Activated naive CD8-positive, alpha-beta T cell treated with anti-CD3 and anti-CD28 coated beads, Interleukin-2, amount 50 U/mL, for 24 hours (primary cell): Measurements from ENCODE around the gene HTT-AS.

Experiments
- ATAC-seq: fragments of 150-1000 bp; cut with Tn5 transposase; one replicate; pipeline ENCODE4 v1.10.0; 2021
- DNase-seq: peaks from one replicate; pipeline ENCODE4 v3.0.0; 2021
- H3K27ac Mint-ChIP-seq: one replicate; pipeline ENCODE4 v1.8.0; 2021; ENCODE audit warnings: mild to moderate bottlenecking, mixed read lengths
- H3K27me3 Mint-ChIP-seq: one replicate; pipeline ENCODE4 v1.8.0; 2021; ENCODE audit warnings: mixed read lengths
- H3K36me3 Mint-ChIP-seq: one replicate; pipeline ENCODE4 v1.8.0; 2021; ENCODE audit warnings: low read depth, mixed read lengths
- H3K4me1 Mint-ChIP-seq: one replicate; pipeline ENCODE4 v1.8.0; 2021; ENCODE audit warnings: mixed read lengths
- H3K4me3 Mint-ChIP-seq: one replicate; pipeline ENCODE4 v1.8.0; 2021; ENCODE audit warnings: mild to moderate bottlenecking, moderate library complexity, mixed read lengths
- H3K9me3 Mint-ChIP-seq: one replicate; pipeline ENCODE4 v1.8.0; 2021; ENCODE audit warnings: mixed read lengths

HTT-AS gene

GRCh38 chr4:3047464-3048286 is 26.7 kb downstream of the HTT-AS start:
- peaks cover 7% of the 10 kb centered on the region for H3K9me3 Mint-ChIP-seq
- DNase-seq: peak; percentile 78
- peak overlapping the region; percentile 61 for H3K27ac Mint-ChIP-seq
- peak overlapping the region; percentile 57 for H3K4me3 Mint-ChIP-seq
- ATAC-seq: peak; percentile 98
- peaks cover 38% of the 10 kb centered on the region for H3K4me1 Mint-ChIP-seq
- H3K27me3 Mint-ChIP-seq: no peaks in the 10 kb centered on the region
- peaks cover 6% of the 10 kb centered on the region for H3K36me3 Mint-ChIP-seq

GRCh38 chr4:3046623-3047022 is 27.7 kb downstream of the HTT-AS start:
- Mint-ChIP-seq H3K4me3 (no peak overlapping the region), H3K27ac (no peak overlapping the region), H3K4me1 (peaks cover 48% of the 10 kb centered on the region), H3K9me3 (peaks cover 7% of the 10 kb centered on the region), H3K36me3 (peaks cover 6% of the 10 kb centered on the region), H3K27me3 (no peaks in the 10 kb centered on the region)
- DNase-seq (no peak), ATAC-seq (no peak)

- Mint-ChIP-seq H3K27me3 (no peaks in the 10 kb centered on the region), H3K4me3 (peak overlapping the region; percentile 24), H3K36me3 (peaks cover 6% of the 10 kb centered on the region), H3K27ac (no peak overlapping the region), H3K9me3 (peaks cover 7% of the 10 kb centered on the region), H3K4me1 (peaks cover 52% of the 10 kb centered on the region)
- ATAC-seq: no peak
- DNase-seq: no peak
Observed at GRCh38 chr4:3046162-3046561, 28.2 kb downstream of the HTT-AS start.

GRCh38 chr4:3044870-3045819 is 29.2 kb downstream of the HTT-AS start:
- no peaks in the 10 kb centered on the region for H3K27me3 Mint-ChIP-seq
- H3K4me3 Mint-ChIP-seq: no peak overlapping the region
- peak overlapping the region; percentile 63 for H3K27ac Mint-ChIP-seq
- ATAC-seq: peak; percentile 13
- H3K9me3 Mint-ChIP-seq: peaks cover 7% of the 10 kb centered on the region
- H3K36me3 Mint-ChIP-seq: peaks cover 6% of the 10 kb centered on the region
- DNase-seq: peak; percentile 64
- peaks cover 57% of the 10 kb centered on the region for H3K4me1 Mint-ChIP-seq

- Mint-ChIP-seq H3K27ac (no peak overlapping the region), H3K36me3 (peaks cover 6% of the 10 kb centered on the region), H3K9me3 (peaks cover 7% of the 10 kb centered on the region), H3K4me1 (peaks cover 58% of the 10 kb centered on the region), H3K27me3 (peaks cover 3% of the 10 kb centered on the region), H3K4me3 (no peak overlapping the region)
- ATAC-seq: no peak
- no peak for DNase-seq
Observed at GRCh38 chr4:3043282-3044020, 30.9 kb downstream of the HTT-AS start.

GRCh38 chr4:3042226-3042625 is 32.1 kb downstream of the HTT-AS start:
- Mint-ChIP-seq H3K27ac (peak overlapping the region; percentile 59), H3K36me3 (peaks cover 6% of the 10 kb centered on the region), H3K4me1 (peaks cover 60% of the 10 kb centered on the region), H3K4me3 (peak overlapping the region; percentile 67), H3K9me3 (peaks cover 7% of the 10 kb centered on the region), H3K27me3 (peaks cover 11% of the 10 kb centered on the region)
- no peak for DNase-seq
- ATAC-seq: no peak

GRCh38 chr4:3041192-3042142 is 32.9 kb downstream of the HTT-AS start:
- Mint-ChIP-seq H3K4me1 (peaks cover 60% of the 10 kb centered on the region), H3K27me3 (peaks cover 12% of the 10 kb centered on the region), H3K36me3 (peaks cover 6% of the 10 kb centered on the region), H3K4me3 (peak overlapping the region; percentile 67), H3K27ac (peak overlapping the region; percentile 59), H3K9me3 (peaks cover 7% of the 10 kb centered on the region)
- peak; percentile 29 for DNase-seq
- peak; percentile 45 for ATAC-seq

GRCh38 chr4:3040452-3041191 is 33.7 kb downstream of the HTT-AS start:
- Mint-ChIP-seq H3K4me3 (peak overlapping the region; percentile 67), H3K27me3 (peaks cover 12% of the 10 kb centered on the region), H3K4me1 (peaks cover 52% of the 10 kb centered on the region), H3K36me3 (peaks cover 4% of the 10 kb centered on the region), H3K9me3 (peaks cover 5% of the 10 kb centered on the region), H3K27ac (no peak overlapping the region)
- no peak for DNase-seq
- ATAC-seq: no peak

- Mint-ChIP-seq H3K9me3 (no peaks in the 10 kb centered on the region), H3K27ac (no peak overlapping the region), H3K27me3 (peaks cover 12% of the 10 kb centered on the region), H3K4me3 (no peak overlapping the region), H3K36me3 (no peaks in the 10 kb centered on the region), H3K4me1 (peaks cover 44% of the 10 kb centered on the region)
- ATAC-seq (no peak), DNase-seq (no peak)
Observed at GRCh38 chr4:3039706-3040366, 34.5 kb downstream of the HTT-AS start.

GRCh38 chr4:3037957-3038461 is 36.3 kb downstream of the HTT-AS start:
- H3K4me1 Mint-ChIP-seq: peaks cover 37% of the 10 kb centered on the region
- no peaks in the 10 kb centered on the region for H3K36me3 Mint-ChIP-seq
- DNase-seq (no peak), ATAC-seq (peak; percentile 30)
- H3K4me3 Mint-ChIP-seq: peak overlapping the region; percentile 55
- H3K9me3 Mint-ChIP-seq: no peaks in the 10 kb centered on the region
- H3K27ac Mint-ChIP-seq: no peak overlapping the region
- peaks cover 12% of the 10 kb centered on the region for H3K27me3 Mint-ChIP-seq

GRCh38 chr4:3036131-3036952 is 38.0 kb downstream of the HTT-AS start:
- no peak overlapping the region for H3K4me3 Mint-ChIP-seq
- H3K4me1 Mint-ChIP-seq: peaks cover 23% of the 10 kb centered on the region
- ATAC-seq: no peak
- H3K27ac Mint-ChIP-seq: no peak overlapping the region
- no peaks in the 10 kb centered on the region for H3K9me3 Mint-ChIP-seq
- H3K27me3 Mint-ChIP-seq: peaks cover 12% of the 10 kb centered on the region
- H3K36me3 Mint-ChIP-seq: no peaks in the 10 kb centered on the region
- DNase-seq: no peak

- H3K36me3 Mint-ChIP-seq: no peaks in the 10 kb centered on the region
- DNase-seq (no peak), ATAC-seq (no peak)
- no peak overlapping the region for H3K4me3 Mint-ChIP-seq
- no peak overlapping the region for H3K27ac Mint-ChIP-seq
- no peaks in the 10 kb centered on the region for H3K9me3 Mint-ChIP-seq
- H3K4me1 Mint-ChIP-seq: peaks cover 20% of the 10 kb centered on the region
- H3K27me3 Mint-ChIP-seq: peaks cover 12% of the 10 kb centered on the region
Observed at GRCh38 chr4:3035674-3036073, 38.7 kb downstream of the HTT-AS start.
